Central memory CD4-positive, alpha-beta T cell (primary cell): ENCODE results near the gene PROX1.

Source experiments
- DNase-seq: peaks from one replicate; pipeline ENCODE4 v3.0.0; 2022

Gene PROX1

DNA sequence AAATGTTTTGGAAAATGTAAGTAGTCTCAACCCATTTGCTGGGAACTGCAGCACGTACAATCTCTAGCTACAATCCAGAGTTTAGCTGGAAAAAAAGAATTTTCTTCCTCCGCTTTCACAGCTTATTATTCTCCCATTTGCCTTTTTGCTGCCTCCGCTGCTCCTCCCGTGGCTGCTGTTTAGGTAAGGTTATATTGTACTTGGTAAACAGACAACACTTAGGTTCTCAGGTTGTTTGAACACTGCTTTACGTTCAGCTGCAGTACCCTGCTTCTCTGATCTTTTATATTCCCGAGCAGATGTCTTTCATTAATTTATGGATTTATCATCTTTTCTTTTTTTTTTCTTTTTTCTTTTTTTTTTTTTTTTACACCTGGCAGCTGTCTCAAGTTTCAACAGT lies 14.3 kb downstream of the PROX1 start:
- DNase-seq = no peak

DNA sequence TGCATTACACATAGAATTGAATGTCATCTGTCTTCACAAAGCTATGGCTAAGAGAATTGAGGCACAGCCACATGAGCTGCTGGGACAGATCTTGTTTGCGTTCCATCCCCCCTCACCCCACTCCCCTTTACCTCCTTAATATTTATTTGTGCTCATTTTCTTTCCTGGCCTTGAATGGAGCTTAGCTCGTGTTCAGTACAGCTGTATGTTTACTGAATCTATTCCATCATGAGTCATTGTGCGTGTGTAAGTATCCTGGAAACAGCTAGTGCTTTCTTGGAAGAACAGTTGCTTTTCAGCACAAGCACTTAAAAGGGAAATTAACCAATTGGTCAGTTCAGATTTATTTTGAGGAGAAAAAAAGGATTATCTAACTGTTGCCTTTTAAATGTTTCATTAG lies 14.7 kb downstream of the PROX1 start:
- DNase-seq = no peak

DNA sequence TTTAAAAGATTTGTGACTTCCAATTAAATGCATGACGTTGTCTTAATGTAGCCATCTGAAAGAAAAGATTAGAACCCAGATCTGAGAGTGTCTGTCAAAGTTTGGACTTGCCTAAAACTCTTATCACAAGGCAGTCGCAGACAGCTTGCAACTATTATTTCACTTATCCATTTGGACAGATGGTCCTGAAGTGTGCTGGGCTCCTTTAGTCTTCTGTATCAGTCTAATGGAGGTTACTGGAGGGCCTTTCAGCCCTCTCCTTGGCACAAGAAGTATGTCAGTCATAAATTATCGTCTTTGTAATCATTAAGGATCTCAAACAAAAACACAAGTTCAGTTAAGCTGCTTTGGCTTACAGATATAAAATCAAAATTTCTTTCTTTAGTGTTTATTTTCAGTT lies 15.5 kb downstream of the PROX1 start:
- DNase-seq = no peak

DNA sequence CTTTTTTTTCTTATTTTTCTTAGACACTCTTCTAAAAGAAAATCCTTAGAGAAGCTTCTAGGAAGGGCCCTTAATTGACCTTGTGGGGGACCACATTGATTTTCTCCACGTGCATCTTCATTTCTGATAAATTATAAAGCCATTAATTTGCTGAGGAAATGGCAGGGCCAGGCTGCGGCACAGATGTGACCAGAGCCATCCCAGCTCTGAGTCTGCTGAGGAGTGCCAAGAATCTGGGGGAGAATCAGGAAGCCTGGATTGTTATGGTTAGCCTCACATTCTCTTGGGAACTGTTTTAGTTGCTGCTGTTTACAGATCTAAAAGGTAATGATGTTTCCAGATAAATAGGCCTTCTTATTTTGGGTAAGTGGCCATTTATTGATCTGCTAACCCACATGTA lies 16.2 kb downstream of the PROX1 start:
- no peak for DNase-seq

DNA sequence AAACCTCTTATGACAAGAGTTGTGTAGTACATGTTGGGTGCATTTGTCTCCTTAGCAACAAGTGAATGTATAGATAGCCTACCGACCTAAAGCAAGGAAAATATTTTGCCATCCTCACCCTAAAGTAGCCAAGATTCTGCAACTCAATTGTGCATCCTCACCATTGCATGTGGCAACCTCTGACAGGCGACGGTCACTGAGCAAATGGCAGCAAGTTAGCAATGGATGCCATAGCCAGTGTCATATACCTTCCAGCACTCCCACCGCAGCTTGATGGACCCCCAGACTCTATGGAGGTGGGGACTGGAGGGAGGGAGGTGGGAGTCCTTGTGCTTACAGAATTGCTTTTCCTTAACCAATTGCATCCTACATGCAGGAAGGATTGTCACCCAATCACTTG lies 17.0 kb downstream of the PROX1 start:
- no peak for DNase-seq

DNA sequence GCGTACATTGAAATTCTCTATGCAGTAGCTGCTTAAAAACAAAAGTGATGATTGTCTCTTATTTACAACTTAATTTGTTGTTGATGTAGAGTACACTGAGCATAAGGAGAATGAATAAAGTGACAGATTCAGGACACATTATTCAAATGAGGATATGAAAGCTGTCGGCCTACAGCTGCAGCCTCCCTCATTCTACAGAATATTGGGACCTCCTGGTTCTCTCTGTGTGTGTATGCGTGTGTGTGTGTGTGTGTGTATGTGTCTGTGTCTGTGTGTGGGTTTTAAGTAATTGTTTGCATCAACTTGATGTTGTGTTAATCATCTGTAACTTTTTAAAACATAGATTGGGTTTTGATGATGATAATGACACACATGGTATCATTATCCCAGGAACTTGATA lies 17.9 kb downstream of the PROX1 start:
- no peak for DNase-seq

DNA sequence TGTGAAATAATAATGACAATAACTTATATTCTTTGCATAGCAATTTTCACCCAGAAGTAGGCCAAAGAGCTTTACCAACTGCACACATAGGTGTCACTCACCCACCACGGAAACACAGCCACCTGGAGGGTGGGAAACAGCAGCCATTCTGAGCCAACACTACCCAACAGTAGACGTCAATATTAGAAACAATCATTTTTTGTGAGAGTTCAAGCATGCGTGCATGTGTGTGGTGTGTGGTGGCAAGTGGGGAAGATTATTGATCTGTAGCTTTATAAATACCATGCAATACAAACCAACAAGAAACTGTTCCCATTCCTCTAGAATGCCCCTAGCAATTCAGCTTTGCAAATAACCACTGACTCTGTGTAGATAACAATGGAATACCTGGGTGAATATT lies 19.1 kb downstream of the PROX1 start:
- no peak for DNase-seq

DNA sequence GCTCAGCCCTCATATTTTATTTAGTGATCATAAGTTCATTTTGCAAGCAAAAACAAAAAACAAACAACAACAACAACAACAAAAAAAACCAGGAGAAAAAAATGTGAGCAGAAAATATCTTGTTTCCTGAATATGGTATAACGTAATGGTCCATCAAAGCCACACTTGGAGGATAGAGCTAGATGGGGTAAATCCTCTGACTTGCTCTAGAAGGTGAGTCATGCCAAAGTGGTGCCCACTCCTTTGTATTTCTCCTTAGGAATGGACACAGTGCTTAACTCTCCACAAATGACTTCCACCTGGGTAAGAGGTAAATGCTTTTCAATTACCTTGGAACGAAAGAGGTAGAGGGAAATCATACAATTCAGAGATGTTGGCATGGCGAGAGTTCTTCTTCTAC lies 20.6 kb downstream of the PROX1 start:
- DNase-seq = no peak

DNA sequence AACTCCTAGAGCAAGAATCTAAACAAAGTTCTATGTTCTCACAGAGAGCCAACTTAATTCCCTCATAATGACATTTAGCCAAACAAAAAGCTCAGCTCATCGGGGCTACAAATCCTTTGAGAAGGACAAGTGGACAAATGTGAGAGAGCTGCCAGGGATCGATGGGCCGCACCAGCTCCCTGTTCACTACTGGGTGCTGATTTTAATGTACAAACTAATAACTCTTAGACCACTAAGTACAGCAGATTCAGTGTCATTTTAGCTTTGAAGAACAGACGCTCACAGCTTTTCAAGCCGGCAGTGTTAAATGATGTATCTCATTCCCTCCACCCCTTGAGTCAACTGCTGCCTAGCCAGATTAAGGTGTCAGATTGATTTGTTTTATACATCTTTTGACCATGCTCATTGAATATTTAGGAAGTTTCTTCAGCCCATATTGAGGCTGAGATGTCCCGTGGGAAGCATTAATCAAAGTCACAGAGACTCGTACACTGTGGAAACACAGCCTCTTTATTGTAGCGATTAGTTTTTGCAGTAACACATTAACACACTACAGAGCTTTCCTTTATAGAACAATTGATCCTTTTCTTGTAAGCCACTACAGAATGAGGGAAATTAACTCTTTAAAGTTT lies 21.1 kb downstream of the PROX1 start:
- no peak for DNase-seq

DNA sequence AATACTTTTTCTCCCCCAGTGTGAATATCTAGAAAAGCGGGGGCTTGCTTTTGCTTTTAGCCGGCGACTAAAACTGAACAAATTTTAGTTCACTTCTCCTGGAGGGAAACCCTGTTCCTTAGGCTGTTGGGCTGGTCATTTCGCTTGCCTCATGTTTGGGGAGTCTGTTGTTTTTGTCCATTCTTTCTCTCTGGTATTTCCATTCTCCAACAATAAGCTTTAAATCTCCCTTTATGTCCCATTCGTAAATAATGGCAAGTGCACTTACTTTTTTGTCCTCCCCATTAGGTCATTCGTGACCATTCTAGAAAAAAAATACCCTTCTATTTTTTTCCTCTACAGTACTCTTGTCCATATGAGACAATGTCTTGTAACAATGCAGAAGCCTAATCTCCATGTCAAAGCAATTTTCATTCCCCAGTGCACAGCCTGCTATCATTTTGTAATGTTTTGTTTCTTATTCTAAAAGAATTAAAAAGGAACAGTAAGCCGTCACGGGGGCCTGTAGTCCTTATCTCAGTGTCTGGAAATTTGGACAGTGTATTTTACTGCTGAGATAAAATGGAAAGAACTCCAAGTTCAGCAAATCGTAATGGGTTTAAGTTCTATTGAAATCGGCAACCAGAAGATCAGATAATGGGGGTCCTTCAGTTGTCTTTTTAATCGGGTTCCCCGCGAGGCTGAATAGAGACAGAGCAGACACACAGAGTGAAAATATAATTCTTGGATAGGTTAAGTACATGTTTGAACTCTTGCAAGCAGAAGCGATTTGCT lies 21.8 kb downstream of the PROX1 start:
- DNase-seq = no peak

DNA sequence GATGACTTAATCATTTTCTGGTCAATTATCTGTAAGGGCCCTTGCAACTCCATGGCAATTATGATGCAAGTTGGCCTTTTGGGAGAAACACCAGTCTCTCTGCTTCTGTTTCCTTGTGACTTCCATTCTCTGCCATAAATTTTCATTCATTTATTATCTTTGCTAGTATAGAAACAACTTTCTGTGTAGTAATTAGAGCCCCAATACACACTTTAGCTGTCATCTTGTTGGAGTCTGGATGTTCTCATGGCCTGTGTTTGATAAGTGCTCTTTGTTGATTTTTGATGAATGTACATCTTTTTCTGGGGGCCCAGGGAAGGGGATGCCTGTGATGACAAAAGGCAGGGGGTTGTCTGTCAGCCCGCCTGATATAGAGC lies 22.4 kb downstream of the PROX1 start:
- DNase-seq = no peak

DNA sequence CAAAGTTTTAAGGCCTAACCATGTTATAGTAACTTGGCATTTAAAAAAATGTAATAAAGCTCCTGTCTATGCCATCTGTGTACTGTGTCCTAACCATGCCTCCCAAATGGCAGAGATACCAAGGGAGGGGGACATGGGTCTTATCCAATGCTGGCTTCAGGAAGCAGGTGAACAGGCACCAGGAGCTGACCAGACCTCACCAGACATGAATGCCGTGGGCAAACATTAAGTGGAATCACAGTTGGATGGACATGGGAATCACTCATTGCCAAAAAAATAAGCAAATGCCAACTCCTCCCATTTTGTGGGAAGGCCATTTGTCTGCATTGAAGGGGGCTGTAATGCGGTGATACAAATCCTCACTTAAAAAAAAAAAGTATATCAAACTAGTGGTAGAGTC lies 22.9 kb downstream of the PROX1 start:
- no peak for DNase-seq

DNA sequence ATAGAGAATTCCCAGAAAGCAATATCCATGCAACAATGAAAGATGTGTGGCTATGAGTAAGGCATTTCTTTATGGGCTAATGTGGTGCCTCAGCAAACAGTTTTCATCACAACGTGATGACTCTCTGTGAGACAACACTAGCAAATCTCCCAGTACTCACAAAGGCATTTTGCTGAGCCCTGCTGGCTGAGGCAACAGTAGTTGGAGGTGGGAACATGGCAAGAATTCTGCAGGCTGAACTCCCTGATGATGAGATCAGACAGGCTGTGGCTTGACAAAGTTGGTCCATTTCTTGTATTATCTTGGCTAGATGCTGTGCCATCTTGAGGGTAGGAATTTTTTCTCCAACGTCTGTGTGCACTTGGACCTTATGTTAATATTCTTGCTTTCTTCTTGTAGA lies 24.6 kb downstream of the PROX1 start:
- no peak for DNase-seq

DNA sequence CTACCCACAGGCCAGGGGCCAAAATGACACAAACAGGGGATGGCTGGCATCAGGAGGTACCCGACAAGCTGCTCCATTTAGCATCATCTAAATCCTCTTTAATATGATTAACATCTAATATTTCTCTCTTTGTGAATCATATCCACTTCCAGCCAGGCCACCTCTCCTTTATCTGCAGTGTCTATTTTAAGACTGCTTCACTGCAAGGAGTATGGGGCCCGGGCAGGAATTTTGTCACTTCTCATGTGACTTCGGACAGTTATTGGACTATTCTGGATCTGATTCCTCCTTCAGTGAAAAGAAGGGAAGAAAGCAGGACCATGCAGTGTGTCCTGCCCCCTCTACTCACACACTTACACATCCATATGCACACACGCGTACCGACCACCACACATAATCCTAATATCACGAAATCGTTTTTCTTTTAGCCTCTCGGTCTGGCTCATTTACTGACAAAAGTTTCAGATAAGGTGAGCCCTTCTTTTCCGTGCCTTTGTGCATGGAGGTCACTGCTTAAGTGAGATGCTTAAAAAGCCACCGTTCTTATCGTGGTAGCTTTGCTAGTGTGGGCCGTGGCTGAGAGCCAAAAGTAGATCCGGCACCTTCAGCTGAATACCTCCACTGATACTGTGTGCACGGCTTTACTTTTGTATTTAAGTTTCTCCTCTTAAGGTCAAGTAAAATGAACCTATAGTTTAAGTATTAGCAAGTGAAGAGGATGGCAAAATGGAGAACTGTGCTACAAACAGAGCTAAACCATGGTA lies 26.0 kb downstream of the PROX1 start:
- no peak for DNase-seq

DNA sequence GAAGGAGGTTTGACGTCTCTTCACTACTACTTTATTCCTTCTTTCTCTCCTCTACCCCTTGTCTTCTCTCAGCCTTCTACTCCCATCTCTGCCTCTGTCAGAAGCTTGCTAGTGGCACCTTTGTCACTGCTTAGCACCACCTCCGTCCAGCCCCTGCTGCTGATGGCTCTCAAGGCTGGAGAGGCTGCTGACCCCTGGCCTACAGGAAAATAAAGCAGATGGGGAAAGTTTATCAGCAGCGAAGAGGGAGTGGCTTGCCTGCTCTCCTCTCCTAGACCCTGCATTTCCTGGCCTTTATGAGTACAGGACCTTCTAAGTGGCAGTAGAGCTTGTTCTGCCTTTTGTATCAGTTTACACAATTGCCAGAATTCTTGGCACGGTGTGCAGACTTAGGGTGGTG lies 27.0 kb downstream of the PROX1 start:
- DNase-seq = no peak

DNA sequence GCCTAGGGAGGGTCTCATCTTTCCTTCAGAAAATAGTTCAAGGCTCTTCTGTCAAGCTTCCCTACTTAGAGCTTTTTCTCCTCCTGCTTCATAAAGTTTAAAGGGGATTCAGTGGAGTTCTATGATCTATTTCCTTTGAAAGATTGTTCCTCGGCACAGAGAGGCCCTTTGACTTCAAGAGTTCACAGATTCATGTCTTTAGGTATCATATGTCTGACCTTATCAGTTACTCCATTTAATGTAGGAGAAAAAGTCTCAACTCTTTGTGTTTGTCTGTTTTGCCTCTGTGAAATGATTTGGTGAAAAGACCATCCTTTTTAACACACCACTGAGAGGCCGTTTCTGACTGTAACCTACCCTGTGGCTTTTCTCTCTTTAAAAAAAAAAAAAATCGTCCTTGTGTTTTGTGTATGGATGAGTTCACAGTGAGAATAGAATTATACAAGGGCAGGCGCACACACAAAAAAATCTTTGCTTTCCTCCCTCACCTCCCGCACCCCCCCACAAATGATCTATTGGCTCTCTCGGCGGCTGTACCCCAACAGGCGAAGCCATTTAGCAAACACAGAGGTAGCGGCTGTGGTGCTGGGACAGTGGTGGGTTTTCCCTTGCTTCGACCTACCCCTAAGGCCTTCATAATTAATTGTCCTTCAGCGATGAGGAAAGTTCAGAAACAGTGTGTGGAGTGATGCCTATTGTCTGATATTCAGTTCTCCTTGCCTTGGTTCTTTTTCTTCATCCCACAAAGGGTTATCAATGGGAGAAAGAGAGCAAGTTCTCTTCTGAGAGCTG lies 29.6 kb downstream of the PROX1 start:
- no peak for DNase-seq

DNA sequence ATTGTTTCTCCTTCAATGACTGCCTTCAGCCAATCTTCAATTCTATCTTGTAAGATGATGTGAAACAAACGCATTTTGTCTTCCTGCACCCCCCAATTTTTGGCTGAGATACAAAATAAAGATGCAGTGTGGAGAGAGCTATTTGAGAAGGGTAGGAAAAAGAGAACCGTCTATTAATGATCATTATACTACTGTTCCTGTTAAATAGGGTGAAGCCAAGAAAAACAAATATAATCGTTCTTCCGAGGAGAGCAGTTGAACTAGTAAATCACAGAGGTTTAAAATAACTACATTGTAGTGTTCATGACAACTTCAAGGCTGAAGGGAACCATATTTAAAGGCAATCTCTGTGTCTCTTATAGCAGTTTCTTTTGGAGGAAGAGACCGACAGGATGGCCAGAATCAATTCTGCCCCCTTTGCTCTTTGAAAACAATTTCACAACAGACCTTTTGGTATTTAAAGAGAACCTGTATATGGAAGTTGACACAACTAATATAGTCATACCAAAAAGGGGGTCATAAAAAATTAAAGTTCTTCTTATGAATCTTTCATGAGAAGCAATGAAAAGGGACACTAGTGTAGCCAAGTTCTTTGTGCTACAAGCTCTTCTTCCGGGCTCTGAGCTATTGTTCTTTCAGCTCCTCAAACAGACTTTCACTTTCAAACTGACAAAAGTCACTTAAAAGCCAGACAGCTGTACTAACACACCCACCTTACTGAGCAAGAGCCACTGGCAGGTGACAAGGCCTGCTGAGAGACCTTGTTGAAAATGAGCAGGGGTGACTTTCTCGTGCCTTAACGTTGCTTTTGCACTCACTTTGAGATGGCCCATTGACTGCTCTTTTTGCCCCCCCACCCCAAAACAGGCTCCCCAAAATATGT lies 30.9 kb downstream of the PROX1 start:
- DNase-seq = no peak

DNA sequence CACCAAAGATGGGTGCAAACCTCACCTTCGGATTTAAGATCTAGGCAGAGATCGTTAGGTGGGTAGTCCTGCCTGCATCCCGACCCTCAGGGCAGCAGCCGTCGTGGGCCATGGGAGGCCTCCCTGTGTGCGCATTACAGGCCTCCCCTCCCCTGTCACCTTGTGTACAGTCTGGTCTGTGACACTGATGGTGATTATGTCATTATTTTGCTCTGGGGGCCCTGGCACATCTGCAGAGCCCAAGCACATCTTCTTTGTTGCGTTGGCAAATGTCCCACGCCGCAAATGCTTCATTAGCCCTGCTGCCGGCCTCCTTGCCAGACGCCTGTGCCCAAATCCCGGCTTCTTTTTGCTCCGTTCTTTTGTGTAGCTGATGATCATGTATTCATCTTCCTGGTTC lies 31.7 kb downstream of the PROX1 start:
- DNase-seq = no peak

DNA sequence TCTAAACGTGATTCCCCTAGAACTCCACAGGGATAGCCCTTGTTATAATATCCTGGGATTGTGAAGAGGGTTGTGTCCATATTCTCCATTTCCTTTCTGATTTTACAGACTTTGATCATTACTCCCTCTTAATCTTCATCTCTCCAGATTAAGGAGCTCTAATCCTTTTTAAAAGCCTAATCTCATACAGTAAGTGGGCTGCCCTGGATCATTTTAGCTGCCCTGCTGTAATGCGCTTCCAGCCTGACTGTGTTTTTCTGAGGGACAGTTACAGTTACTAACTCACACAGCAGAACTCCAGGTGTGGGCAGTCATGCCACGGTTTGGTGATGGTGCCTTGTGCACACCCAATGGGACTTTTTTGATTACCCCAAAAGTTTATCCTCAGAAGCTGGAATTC lies 33.5 kb downstream of the PROX1 start:
- no peak for DNase-seq

DNA sequence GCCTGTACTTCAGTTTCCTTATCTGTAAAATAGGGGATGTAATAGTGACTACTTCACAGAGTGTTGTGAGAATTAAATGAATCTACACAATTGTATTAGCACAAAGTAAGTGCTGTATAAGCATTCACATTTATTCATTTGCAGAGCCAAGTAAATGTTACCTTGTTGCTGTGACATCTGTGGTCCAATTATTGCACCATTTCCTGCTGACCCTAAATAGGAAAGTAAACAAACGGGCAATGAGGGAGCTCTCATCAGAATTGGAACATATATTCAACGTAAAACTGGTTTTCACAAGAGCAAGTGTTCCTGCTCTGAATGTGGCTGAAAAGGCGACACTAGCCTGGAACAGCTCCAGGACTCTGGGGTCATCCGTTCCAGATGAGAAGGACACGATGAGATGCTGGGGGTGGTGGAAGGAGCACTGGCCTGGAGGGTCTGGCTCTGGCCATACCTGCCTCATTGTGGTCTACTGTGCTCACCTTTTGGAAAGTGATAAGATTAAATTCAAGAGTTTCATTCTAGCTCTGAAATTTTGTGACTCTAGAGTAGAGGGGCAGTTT lies 34.5 kb downstream of the PROX1 start:
- DNase-seq = no peak

DNA sequence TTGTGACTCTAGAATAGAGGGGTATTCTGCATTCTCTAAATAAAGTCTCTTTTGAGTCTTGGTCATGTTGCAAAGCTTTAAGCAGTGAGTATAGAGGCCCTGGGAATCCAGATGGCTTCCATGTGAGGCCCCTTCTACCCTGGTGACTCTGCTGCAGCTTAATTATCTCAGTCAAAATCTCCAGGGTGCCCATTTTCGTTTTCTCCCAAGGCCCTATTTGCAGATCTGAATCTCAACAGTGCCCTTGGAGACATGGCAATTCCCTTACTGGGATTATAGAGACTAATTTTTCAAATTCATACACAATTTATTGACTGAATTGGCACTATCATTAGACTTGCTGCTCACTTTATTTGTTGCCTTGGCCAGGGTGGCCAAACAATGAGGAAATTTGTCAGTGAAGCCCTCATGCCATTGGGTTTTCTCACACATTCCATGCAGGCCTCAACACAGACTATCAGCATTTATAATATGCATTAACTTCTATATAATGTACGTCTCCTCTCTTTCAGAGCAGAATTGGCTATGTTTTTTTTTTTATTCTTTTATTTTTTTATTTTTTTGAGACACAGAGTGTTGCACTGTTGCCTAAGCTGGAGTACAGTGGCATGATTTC lies 35.1 kb downstream of the PROX1 start:
- DNase-seq = no peak

DNA sequence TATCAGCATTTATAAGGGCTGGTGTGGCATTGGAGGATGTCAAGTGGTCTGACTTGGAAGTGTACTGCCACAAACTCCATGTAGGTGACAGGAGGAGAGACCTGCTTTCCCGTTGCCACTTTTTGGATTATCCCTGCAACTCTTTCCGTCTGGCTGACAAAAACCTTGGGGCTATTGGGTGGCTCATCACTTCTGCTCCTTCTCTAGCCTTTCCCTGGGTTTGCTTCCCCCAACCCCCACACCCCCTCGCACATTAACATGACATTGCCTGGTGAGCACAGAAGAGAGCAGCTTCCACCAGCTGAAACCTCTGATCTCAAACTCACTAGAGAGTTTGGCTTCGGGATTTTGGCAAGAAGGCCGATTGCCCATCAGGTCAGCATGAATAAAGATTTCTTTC lies 39.2 kb downstream of the PROX1 start:
- DNase-seq = no peak
